Middle frontal gyrus (tissue), 1 donor: ENCODE results near the gene AHDC1.

Source experiments
- DNase-seq: peaks from one replicate; pipeline ENCODE4 v3.0.0-alpha.2; 2015; ENCODE audit warnings: low spot score; ENCODE audit errors: extremely low spot score

AHDC1 gene

GRCh38 chr1:27599605-27600497 is 4.1 kb downstream of the AHDC1 start:
- DNase-seq = no peak

DNA sequence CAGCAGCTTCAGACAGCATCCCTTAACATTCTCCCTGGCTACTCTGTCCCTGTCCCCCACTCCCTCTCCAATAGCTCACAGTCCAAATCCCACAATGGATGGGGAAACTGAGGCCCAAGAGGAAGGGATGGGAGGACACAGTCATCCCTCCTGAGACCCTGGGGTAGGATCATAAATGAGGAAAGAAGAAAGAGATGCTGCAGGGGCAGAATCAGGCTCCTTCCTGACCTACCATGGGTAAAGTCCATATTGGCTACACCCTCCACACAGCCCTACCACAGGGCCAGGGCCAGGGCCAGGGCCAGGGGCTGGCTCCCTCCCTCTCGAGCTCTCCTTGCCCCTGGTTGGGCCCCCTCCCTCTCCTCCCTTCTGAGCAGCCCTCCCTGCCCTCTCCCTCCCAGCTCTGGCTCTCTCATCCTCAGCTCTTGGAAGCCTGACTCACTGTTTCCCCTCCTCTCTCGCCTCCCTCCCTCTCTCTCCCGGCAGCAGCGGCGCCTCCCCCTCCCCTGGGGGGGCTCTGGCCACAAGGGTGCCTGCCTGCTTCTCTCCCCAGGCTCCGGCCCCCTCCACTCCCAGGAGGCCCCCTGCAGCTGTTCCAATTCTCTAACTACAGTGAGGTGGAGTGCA is 4.9 kb downstream of the AHDC1 start:
- DNase-seq = no peak

GRCh38 chr1:27598295-27598687 is 5.7 kb downstream of the AHDC1 start:
- no peak for DNase-seq

DNA sequence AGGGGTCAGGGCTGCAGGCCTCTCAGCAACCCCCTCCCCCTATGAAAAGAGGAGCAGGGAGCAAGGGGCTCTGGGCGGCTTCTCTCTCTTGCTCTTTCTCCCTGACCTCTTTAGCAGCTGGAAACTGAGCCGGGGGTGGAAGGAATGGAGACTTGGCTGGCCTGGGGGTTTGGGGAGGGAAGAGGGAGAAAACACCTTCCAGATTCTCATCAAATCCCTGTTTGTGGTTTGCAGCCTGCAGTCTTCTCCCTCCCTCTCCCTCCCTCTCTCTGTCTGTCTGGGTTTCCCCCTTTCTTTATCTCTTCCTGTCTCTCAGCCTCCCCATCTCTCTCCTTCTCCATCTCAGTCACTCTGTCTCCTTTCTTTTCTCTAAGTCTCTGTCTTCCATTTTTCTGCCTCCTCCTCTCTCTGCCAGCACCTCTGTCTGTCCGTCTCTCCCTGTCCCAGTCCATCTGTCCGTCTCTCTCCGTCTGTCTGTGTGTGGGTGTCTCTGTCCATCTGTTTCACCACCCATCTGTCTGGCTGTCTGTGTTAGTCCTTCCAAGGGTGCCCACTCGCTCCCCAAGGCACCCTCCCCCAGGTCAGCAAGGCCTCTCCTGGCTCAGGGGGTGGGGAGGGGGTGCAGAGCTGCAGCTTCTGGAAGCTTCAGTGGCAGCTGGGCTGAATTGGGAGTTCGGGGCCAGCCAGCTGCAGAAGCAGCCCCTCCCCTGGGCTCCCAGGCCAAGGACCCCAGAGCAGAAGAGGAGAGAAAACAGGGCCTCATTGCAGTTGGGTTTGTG is 6.2 kb downstream of the AHDC1 start:
- DNase-seq = no peak

GRCh38 chr1:27596986-27597385 is 7.0 kb downstream of the AHDC1 start:
- DNase-seq = no peak

DNA sequence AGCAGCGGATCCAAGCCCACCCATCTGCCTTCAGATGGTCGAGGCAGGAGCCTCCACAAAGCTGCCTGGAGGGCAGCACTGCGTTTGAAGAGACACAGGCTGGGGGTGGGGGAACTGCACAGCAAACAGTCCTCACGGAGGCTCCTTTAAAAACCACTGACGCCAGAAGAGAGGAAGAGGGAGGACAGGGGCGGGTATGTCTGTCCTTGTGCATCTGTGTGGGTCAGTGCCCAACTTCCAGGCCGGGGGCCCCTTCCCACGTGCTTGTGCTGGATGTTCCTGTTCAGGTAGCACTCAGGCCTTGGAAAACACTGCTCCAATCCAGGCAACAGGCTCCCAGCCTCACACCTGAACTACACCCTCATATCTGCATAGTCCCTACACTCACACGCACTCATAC is 7.7 kb downstream of the AHDC1 start:
- no peak for DNase-seq

DNA sequence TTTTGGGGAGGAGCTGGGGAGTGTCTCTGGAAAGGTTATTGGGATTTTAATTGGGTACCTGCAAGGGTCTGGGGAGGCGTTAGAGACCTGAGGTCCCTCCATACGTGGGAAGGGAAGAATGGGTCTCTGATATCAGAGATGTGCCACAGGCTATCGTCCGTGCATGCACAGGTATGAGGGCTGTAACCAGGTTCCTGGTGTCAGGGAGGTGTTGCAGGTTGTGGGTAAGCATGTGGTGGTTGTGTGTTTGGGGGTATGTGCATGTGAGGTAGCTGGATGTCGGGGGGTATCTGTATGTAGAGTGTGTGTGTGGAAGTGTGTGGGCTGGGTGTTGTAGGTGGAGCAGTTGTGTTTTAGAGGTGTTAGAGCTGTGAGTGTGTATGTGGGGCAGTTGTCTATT is 8.3 kb downstream of the AHDC1 start:
- no peak for DNase-seq

DNA sequence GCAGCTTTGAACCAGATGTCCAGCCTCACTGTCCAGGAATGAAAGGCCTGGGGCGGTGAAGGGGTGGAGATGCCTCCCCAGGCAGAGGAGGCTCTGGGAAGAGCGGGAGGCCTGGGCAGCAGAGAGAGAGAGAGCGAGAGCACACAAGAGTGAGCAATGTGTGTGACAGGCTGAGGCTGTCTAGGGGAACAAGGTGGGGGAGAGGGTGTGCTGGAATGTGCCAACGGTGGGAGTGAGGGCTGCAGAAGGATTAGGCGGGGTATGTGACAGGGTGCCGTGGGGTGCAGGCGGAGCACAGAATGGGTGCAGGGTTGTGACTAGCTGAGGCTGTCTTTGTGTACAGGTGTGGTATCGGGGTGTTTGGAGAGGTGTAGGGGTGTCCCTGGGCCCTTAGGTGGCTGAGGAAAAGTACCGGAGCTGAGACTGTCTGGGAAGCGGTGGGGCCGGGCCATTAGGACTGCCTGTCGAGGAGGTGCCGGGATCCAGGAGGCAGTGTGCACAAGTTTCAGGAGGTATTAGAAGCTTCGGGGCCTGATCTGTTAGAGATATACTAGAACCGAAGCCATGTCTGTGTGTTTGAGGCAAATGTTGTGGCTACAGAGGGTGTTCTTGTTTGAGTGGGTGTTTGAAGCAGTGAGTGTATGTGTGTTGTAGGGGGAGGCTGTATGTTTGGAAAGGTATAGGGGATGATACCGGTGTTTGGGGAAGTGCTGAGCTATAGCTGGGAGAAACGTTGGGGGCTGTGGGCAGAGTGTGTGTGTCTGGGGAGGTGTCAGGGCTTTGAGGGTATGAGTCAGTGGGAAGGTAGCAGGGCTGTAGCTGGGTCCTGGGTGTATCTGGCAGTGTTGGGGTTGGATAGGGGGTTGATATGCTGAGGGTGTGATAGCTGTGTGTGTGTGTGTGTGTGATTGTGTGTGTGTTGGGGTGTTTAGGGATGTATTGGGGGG is 9.1 kb downstream of the AHDC1 start:
- no peak for DNase-seq

- no peak for DNase-seq
Measured at GRCh38 chr1:27593678-27594563, 10.0 kb downstream of the AHDC1 start.

GRCh38 chr1:27592931-27593677 is 10.8 kb downstream of the AHDC1 start:
- no peak for DNase-seq

DNA sequence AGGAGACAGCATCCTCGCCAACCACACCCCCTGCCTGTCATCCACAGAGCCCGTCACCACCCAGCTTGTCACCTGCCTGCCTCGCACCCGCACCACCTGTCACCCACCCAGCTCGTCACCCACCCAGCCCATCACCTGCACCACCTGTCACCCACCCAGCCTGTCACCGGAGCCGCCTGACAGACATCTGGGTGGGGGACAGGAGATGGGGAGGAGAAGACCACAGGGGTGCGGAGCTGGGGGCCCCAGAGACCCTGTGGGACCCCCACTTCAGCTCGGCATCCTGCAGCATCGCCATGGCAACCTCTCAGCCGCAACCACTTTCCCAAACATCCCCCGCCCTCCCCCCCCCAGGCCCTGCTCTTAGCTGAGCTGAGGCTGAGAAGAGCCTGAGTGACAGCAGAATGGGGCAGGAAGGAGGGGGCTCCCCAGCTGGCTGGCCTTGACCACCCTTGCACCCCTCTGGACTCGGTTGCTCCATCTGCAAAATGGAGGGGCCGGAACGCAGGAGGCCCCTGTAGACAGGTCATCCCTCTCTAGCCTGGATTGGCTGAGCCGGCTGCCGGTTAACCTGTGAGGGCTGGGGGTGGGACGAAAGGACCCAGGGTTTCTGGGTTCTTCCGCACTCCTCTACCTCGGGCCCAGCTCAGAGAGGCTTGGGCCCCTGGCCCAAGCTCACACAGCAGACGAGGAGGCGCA is 11.6 kb downstream of the AHDC1 start:
- DNase-seq = no peak

DNA sequence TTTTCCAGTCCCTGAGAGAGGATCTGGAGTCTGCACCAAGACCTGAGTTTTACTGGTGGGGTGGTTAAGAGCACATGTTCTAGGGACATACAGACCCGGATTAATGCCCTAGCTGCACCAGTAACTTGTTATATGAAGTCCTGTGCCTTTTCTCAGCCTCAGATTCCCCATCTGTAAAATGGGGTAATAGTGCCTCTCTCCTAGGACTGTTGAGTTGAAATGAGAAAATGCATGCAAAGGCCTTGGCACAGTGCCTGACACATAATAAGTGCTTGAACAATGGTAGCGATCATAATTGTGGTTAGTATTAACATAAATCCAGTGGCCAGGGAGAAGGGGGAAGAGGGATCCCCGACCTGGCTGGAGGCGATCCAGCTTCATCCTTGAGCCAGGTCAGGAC is 12.3 kb downstream of the AHDC1 start:
- no peak for DNase-seq

GRCh38 chr1:27590917-27591508 is 12.9 kb downstream of the AHDC1 start:
- no peak for DNase-seq

- no peak for DNase-seq
Measured at GRCh38 chr1:27589841-27590426, 14.0 kb downstream of the AHDC1 start.

GRCh38 chr1:27589441-27589840 is 14.5 kb downstream of the AHDC1 start:
- DNase-seq = no peak

- no peak for DNase-seq
Measured at GRCh38 chr1:27588256-27589232, 15.4 kb downstream of the AHDC1 start.

- DNase-seq = no peak
Measured at GRCh38 chr1:27585684-27586083, 18.3 kb downstream of the AHDC1 start.
